Effector memory CD8-positive, alpha-beta T cell (primary cell): ENCODE measurements around the gene MINDY4.

Source experiments
- ATAC-seq: fragments of 150-1000 bp; cut with Tn5 transposase; replicated peaks from 2 replicates; pipeline ENCODE4 v1.10.0; 2021; ENCODE audit warnings: mild to moderate bottlenecking, moderate library complexity
- DNase-seq, 3 experiments: peaks; one replicate each; pipeline ENCODE4 v3.0.0; 2021
- H3K27ac Mint-ChIP-seq, 2 donors: one replicate each; pipeline ENCODE4 v1.8.0; 2022; ENCODE audit warnings: mild to moderate bottlenecking in 2 of 2, mixed read lengths in 2 of 2, moderate library complexity in 2 of 2
- H3K27me3 Mint-ChIP-seq, 2 donors: one replicate each; pipeline ENCODE4 v1.8.0; 2022; ENCODE audit warnings: mixed read lengths in 2 of 2
- H3K36me3 Mint-ChIP-seq: one replicate; pipeline ENCODE4 v1.8.0; 2022; ENCODE audit warnings: mild to moderate bottlenecking, moderate library complexity, mixed read lengths; ENCODE audit not compliant: insufficient read depth
- H3K4me1 Mint-ChIP-seq, 2 donors: one replicate each; pipeline ENCODE4 v1.8.0; 2022; ENCODE audit warnings: low read depth in 2 of 2, mixed read lengths in 2 of 2
- H3K4me3 Mint-ChIP-seq, 2 donors: one replicate each; pipeline ENCODE4 v1.8.0; 2022; ENCODE audit warnings: mild to moderate bottlenecking in 2 of 2, mixed read lengths in 2 of 2, moderate library complexity in 2 of 2
- H3K9me3 Mint-ChIP-seq, 2 donors: one replicate each; pipeline ENCODE4 v1.8.0; 2022; ENCODE audit warnings: mixed read lengths in 2 of 2

The MINDY4 gene

GRCh38 chr7:30912021-30912730 lies 141.0 kb downstream of the MINDY4 start:
- H3K4me1 Mint-ChIP-seq: no peaks in the 10 kb centered on the region
- H3K9me3 Mint-ChIP-seq: no peaks in the 10 kb centered on the region
- no peak overlapping the region for H3K4me3 Mint-ChIP-seq
- no peaks in the 10 kb centered on the region for H3K36me3 Mint-ChIP-seq
- no peak overlapping the region for H3K27ac Mint-ChIP-seq
- H3K27me3 Mint-ChIP-seq: peaks cover 0 to 28% of the 10 kb centered on the region in 2 donors
- DNase-seq (no peak), ATAC-seq (no peak)

GRCh38 chr7:30912731-30912985 lies 141.4 kb downstream of the MINDY4 start:
- Mint-ChIP-seq H3K36me3 (no peaks in the 10 kb centered on the region), H3K27me3 (peaks cover 0 to 28% of the 10 kb centered on the region in 2 donors), H3K4me3 (no peak overlapping the region), H3K4me1 (no peaks in the 10 kb centered on the region), H3K27ac (no peak overlapping the region), H3K9me3 (no peaks in the 10 kb centered on the region)
- ATAC-seq (no peak), DNase-seq (no peak)

- H3K4me3 Mint-ChIP-seq: no peak overlapping the region
- DNase-seq: no peak
- ATAC-seq: no peak
- no peaks in the 10 kb centered on the region for H3K9me3 Mint-ChIP-seq
- no peaks in the 10 kb centered on the region for H3K36me3 Mint-ChIP-seq
- H3K27me3 Mint-ChIP-seq: peaks cover 0 to 28% of the 10 kb centered on the region in 2 donors
- H3K4me1 Mint-ChIP-seq: no peaks in the 10 kb centered on the region
- H3K27ac Mint-ChIP-seq: no peak overlapping the region
These were observed 142.0 kb downstream of the MINDY4 start for GRCh38 chr7:30912986-30913811.

GRCh38 chr7:30913821-30914515 lies 142.8 kb downstream of the MINDY4 start:
- no peak overlapping the region for H3K27ac Mint-ChIP-seq
- H3K4me1 Mint-ChIP-seq: no peaks in the 10 kb centered on the region
- peaks cover 0 to 28% of the 10 kb centered on the region in 2 donors for H3K27me3 Mint-ChIP-seq
- H3K9me3 Mint-ChIP-seq: no peaks in the 10 kb centered on the region
- DNase-seq (no peak), ATAC-seq (no peak)
- no peaks in the 10 kb centered on the region for H3K36me3 Mint-ChIP-seq
- no peak overlapping the region for H3K4me3 Mint-ChIP-seq

GRCh38 chr7:30914596-30914995 lies 143.4 kb downstream of the MINDY4 start:
- DNase-seq (no peak), ATAC-seq (no peak)
- no peaks in the 10 kb centered on the region for H3K4me1 Mint-ChIP-seq
- no peaks in the 10 kb centered on the region for H3K9me3 Mint-ChIP-seq
- peaks cover 0 to 28% of the 10 kb centered on the region in 2 donors for H3K27me3 Mint-ChIP-seq
- H3K4me3 Mint-ChIP-seq: no peak overlapping the region
- H3K36me3 Mint-ChIP-seq: no peaks in the 10 kb centered on the region
- H3K27ac Mint-ChIP-seq: no peak overlapping the region

- H3K36me3 Mint-ChIP-seq: no peaks in the 10 kb centered on the region
- no peak overlapping the region for H3K4me3 Mint-ChIP-seq
- H3K27ac Mint-ChIP-seq: no peak overlapping the region
- ATAC-seq: no peak
- H3K9me3 Mint-ChIP-seq: no peaks in the 10 kb centered on the region
- DNase-seq: no peak
- H3K4me1 Mint-ChIP-seq: no peaks in the 10 kb centered on the region
- H3K27me3 Mint-ChIP-seq: peaks cover 0 to 28% of the 10 kb centered on the region in 2 donors
These were observed 143.9 kb downstream of the MINDY4 start for GRCh38 chr7:30915005-30915601.

GRCh38 chr7:30915751-30916150 lies 144.5 kb downstream of the MINDY4 start:
- peaks cover 0 to 28% of the 10 kb centered on the region in 2 donors for H3K27me3 Mint-ChIP-seq
- H3K27ac Mint-ChIP-seq: no peak overlapping the region
- no peaks in the 10 kb centered on the region for H3K36me3 Mint-ChIP-seq
- H3K4me1 Mint-ChIP-seq: no peaks in the 10 kb centered on the region
- no peaks in the 10 kb centered on the region for H3K9me3 Mint-ChIP-seq
- H3K4me3 Mint-ChIP-seq: no peak overlapping the region
- ATAC-seq (no peak), DNase-seq (no peak)

GRCh38 chr7:30916255-30916654 lies 145.0 kb downstream of the MINDY4 start:
- Mint-ChIP-seq H3K9me3 (no peaks in the 10 kb centered on the region), H3K27ac (no peak overlapping the region), H3K4me3 (no peak overlapping the region), H3K4me1 (no peaks in the 10 kb centered on the region), H3K36me3 (no peaks in the 10 kb centered on the region), H3K27me3 (peaks cover 0 to 28% of the 10 kb centered on the region in 2 donors)
- DNase-seq: no peak
- no peak for ATAC-seq

- no peaks in the 10 kb centered on the region for H3K9me3 Mint-ChIP-seq
- no peaks in the 10 kb centered on the region for H3K4me1 Mint-ChIP-seq
- H3K36me3 Mint-ChIP-seq: no peaks in the 10 kb centered on the region
- no peak overlapping the region for H3K27ac Mint-ChIP-seq
- DNase-seq (no peak), ATAC-seq (no peak)
- peaks cover 0 to 27% of the 10 kb centered on the region in 2 donors for H3K27me3 Mint-ChIP-seq
- no peak overlapping the region for H3K4me3 Mint-ChIP-seq
These were observed 145.6 kb downstream of the MINDY4 start for GRCh38 chr7:30916767-30917166.

GRCh38 chr7:30917216-30917893 lies 146.1 kb downstream of the MINDY4 start:
- ATAC-seq: no peak
- Mint-ChIP-seq H3K36me3 (no peaks in the 10 kb centered on the region), H3K4me1 (no peaks in the 10 kb centered on the region)

GRCh38 chr7:30918676-30919075 lies 147.5 kb downstream of the MINDY4 start:
- ATAC-seq: no peak
- peaks cover 0 to 15% of the 10 kb centered on the region in 2 donors for H3K27me3 Mint-ChIP-seq
- no peak overlapping the region for H3K27ac Mint-ChIP-seq
- no peaks in the 10 kb centered on the region for H3K4me1 Mint-ChIP-seq
- H3K9me3 Mint-ChIP-seq: no peaks in the 10 kb centered on the region
- no peak for DNase-seq
- no peaks in the 10 kb centered on the region for H3K36me3 Mint-ChIP-seq
- no peak overlapping the region for H3K4me3 Mint-ChIP-seq

More at GRCh38 chr7:30917216-30917893, 146.1 kb downstream of the MINDY4 start:
- no peak overlapping the region for H3K4me3 Mint-ChIP-seq
- no peak overlapping the region for H3K27ac Mint-ChIP-seq
- peaks cover 0 to 21% of the 10 kb centered on the region in 2 donors for H3K27me3 Mint-ChIP-seq
- no peak for DNase-seq
- H3K9me3 Mint-ChIP-seq: no peaks in the 10 kb centered on the region

- no peaks in the 10 kb centered on the region for H3K36me3 Mint-ChIP-seq
- ATAC-seq: no peak
- no peak overlapping the region for H3K27ac Mint-ChIP-seq
- DNase-seq: no peak
- H3K9me3 Mint-ChIP-seq: no peaks in the 10 kb centered on the region
- H3K4me1 Mint-ChIP-seq: no peaks in the 10 kb centered on the region
- no peak overlapping the region for H3K4me3 Mint-ChIP-seq
- H3K27me3 Mint-ChIP-seq: peaks cover 0 to 6% of the 10 kb centered on the region in 2 donors
These were observed 148.9 kb downstream of the MINDY4 start for GRCh38 chr7:30920021-30920583.
